NCI-H2029 (cell line): ENCODE measurements around the gene ITPRID2.
"Not testable (repeated sequence)": the region's sequence is repeated elsewhere in the genome, so short reads cannot be mapped to it uniquely, and the experiment has no call there.

ENCODE experiments used
- DNase-seq: peaks from one replicate; lab custom pipeline; 2025; lab: John Stamatoyannopoulos, UW

Gene ITPRID2

DNA sequence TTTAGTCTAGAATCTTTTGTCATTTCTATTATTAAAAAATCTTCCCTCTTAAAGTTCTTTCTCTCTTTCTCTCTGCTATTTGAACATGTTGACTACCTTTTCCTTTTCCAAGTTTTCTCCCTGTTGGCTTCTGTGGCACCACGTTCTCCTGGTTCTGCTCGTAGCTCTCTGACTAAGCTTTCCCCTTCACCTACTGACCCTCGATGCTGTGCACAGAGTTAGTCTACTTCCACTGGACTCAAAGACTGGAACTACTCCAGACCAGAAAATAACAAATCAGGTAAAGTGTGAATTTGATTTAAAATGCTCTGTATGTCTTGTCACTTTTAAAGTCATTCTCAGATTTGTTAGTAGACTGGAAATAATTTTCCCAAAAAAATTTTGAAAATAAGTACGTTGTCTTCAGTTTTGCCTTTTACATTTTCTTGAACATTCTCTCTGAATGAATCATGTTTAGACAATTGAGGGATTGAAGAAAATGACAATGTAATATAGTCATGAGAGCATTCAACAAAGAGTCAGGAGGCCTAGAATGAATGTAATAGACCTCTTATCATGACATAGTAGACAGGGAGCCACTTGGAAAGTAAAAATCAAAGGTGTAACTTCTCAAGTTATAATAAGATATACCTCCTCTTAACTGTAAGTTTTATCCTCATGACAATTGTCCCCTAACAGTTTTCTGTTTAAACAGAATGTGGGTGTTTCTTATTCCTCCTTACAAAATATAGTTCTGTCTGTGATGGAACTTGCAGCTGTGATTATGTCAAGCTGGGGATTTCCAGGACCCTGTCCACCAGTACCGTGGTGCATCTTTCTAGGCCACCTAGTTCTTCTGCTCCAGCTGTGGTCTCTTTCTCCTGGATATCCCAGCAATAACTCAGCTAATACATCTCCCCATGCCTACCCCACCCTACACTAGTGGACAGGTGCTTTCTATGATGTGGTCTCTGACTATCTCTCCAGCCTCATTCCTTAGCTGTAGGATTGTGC, 25.5 kb downstream of the ITPRID2 start:
- no peak for DNase-seq

- DNase-seq = no peak
Observed at GRCh38 chr2:181918188-181918587, 26.7 kb downstream of the ITPRID2 start.

- DNase-seq = no peak
Observed at GRCh38 chr2:181923121-181923520, 31.6 kb downstream of the ITPRID2 start.

DNA sequence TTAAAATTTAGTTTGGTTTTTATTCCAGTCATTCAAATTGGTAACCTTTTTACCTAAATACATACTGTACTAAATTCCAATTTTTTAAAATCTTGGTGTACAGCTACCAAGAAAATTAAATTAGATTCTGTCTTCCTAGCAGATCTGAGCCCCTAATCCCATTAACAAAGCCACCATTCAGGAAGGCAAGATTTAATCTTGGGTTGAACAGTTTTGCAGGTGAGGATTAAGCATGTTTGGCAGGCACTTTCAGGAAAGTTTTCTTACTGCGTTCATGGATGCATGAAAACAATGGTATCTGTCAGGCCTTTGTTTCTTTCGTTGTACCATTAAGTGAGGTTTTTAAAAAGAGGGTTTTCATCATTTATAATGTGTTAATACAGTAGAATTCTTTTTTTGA, 32.8 kb downstream of the ITPRID2 start:
- no peak for DNase-seq

DNA sequence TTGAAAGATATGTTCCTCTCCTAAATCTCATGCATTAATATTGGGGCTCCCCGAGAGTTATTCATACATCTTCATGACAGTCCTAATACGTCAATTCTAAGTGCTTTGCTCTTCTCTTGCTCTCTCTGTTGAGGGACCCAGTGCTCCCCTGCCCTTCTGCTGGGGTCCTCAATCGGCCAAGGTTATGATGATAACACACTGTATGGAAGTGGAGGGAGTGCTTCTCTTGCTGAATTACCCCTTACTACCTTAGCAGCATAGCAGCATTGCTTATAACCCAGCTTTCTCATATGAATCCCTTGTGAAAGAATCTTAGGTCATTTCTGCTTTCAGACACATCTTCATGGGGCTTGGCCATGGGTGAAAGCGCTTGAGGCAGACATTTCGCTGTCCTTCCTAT, 43.2 kb downstream of the ITPRID2 start:
- no peak for DNase-seq

- no peak for DNase-seq
Observed at GRCh38 chr2:181937473-181937872, 45.9 kb downstream of the ITPRID2 start.

DNA sequence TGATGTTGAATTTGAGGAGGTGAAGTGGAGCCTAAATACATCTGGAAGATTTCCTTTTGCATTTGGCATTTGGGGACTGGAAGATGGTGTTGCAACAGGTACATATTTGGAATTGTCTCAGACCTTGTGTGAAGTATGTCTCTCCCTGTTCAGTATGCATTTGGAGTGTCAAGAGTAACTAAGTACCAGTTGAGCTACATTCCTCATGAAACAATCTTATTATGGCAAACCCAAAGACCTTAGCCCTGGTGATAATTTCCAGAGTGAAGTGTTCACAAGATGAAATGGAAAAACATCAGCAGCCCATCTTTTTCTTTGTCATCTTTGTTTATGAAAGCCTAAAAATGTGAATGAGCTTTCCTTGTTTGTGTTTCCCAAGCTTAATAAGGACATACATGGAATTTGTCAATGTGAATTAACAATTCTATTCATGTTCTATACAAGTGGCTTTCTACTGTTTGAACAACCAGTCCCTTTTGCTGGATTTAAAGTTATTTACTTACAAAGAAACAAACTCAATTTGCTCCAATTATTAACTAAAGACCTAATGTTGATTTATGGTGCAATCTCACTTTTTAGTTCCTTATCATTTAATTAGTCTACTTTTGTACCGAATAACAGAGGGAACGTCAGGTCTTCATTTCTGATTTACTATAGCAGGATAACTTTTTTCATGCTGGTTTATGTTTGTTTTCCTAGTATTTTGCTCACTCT, 52.0 kb downstream of the ITPRID2 start:
- DNase-seq = no peak

DNA sequence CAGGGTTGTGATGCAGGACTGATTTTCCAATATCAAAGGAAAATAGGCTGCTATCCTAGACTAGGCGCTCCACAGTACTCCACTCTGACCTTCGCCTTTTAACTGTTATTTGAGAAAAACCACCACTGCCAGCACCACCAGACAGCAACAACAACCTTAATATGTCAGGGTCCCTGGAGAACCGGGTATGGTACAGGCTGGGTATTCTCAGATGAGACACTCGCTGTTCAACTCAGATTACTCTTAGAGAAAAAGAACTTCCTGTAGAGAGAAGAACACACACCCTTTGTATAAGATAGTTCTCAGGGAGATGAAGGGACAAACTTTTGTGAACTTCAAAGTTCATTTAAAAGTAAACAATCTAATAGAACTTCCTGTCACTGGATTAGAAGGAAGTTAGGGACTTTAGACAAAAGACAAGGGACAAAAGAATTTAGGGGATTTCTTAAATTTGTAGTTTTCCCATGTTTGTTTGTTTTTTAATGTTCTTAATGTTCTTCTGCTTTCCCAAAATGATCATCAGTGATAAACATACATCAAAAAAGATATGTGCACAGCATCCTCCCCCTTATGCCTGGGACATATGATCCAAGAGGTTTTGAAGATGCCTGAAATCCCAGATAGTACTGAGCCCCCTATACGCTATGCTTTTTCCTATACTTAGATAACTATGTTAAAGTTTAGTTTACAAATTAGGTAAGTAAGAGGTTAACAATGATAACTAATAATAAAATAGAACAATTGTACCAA, 52.8 kb downstream of the ITPRID2 start:
- DNase-seq = no peak

- DNase-seq = no peak
Observed at GRCh38 chr2:181944914-181945291, 53.4 kb downstream of the ITPRID2 start.

GRCh38 chr2:181946444-181947127, 55.1 kb downstream of the ITPRID2 start:
- DNase-seq = no peak

DNA sequence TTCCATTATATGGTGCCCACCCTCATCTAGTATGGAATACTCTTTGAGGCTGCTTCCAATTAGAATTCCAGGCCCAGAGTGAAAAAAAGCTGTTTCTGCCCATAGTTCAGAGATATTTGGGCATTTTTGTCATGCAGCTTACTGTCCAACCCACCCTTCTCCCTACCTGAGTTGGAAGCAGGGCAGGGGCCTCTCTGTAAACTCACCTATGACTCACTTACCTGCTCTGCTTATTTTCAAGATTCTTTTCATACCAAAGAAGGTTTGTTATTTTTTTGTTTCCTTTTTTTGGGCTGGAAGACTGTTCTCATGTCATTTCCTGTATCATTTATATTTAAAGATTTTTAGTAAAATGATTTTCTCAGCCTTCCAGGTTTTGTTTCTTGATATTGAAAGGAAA, 55.7 kb downstream of the ITPRID2 start:
- DNase-seq = no peak

DNA sequence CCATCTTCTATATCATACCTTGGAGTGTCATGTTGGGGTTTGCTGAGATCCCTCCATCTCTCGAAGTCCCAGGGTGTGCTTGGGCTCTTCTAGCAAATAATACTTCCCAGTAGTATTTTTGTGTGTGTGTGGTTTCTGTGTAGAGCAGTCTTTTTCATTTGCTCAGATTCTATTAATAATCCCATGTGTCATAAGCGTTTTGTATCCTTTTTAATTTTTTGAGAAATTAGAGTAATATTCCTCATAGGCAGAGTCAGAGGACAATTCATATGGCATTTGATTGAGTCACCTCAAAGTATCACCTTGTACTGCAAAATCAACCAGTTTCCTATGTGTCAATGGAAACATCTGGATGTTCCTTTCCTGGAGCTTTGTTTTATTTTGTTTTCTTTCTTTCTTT, 56.7 kb downstream of the ITPRID2 start:
- DNase-seq = no peak

DNA sequence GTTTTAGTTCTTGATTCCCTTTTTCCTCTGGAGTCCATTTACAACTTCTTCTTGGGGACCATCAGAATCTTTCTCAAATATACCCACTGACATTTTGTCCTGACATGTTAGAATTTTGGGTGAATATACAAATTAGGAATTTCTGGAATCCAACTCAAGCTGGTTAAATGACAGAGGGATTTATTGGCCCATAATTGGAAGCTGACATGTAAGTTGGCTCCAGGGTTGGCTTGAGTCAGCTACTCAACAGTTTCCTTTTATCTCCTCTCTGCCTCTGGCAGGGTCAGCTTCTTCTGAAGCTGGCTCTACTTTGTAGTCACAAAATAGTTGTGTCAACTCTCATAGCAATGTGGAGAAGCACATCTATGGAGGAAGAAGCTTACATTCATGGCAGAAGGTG, 57.5 kb downstream of the ITPRID2 start:
- DNase-seq = no peak

DNA sequence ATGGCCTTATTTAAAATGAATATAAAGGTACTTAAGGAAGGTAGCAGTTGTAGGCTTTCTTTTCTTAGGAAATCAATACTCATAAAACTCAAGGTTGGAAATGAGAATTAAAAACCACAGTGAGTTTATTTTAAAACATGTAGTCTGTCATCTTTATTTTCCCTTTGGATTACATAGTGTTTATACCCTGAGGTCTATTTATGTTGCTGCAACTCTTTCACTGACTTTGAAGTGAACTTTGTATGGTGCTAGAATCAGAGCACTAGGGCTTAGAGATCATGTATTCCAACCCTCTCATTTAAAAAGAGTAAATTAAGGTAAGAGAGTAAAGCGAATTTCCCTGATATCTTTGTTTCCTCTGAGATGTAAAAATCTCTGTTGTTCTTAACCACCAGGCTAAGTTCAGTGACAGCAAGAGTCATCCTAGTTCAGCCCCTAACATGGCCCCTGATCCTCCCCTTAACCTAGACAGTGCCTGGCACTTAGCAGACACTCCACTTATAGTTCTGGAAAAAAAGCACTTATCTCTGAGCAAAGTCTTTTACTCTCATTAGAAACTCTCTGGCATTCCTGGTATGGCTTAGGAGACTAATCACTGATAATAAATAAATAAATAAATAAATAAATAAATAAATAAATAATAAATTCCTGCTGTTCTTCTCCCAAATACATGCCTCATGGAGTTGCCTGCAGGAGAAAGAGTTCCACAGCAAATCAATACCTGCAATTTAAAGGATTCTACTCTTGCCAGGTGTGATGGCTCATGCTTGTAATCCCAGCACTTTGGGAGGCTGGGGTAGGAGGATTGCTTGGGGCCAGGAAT, 61.1 kb downstream of the ITPRID2 start:
- no peak for DNase-seq

- no peak for DNase-seq
Observed at GRCh38 chr2:181953881-181954537, 62.5 kb downstream of the ITPRID2 start.

- DNase-seq = no peak
Observed at GRCh38 chr2:181954538-181954883, 63.0 kb downstream of the ITPRID2 start.

DNA sequence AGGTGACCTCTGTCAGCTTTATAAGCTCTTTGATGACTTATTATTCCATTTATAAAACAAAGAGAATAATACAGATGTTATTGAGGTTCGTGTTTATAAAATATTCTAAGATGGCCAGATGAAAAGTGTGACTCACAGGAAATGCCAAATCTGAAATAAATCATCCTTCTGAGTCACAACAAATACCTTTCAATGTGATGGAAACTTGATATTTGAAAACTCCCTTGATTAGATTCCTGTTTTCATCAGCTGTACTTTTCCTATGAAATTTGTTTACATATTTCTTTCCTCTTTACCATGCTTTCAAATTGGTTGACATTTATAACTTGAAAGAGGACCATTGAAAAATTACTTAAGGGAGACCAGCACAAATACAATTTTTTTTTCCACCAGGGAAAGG, 63.5 kb downstream of the ITPRID2 start:
- DNase-seq = no peak

DNA sequence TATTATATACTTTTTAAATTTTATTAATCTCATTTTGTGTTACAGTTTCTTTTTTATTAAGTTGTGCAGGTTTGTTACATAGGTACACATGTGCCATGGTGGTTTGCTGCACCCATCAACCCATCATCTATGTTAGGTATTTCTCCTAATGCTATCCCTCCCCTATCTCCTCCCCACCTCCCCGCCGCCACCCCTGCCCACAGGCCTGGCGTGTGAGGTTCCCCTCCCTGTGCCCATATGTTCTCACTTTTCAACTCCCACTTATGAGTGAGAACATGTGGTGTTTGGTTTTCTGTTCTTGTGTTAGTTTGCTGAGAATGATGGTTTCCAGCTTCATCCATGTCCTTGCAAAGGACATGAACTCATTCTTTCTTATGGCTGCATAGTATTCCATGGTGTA, 64.3 kb downstream of the ITPRID2 start:
- not testable (repeated sequence) for DNase-seq

DNA sequence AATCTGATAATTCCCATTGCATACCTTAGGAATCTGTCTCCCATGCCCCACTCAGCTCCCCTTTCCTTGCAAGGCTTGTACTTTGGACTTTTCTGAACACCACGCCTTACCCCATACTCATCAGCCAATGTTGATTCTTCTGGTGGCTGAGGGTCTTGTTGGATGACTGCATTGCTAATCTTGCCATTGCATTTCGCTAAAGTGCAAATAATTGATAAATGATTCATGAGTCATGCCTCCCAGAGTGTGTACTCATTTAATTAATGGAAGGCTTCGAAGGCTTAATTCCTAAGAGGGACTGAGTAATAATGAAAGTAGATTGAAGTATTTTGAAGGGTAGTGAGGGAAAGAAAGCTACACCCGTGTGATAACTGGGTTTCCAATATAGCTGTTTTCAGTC, 66.1 kb downstream of the ITPRID2 start:
- no peak for DNase-seq

DNA sequence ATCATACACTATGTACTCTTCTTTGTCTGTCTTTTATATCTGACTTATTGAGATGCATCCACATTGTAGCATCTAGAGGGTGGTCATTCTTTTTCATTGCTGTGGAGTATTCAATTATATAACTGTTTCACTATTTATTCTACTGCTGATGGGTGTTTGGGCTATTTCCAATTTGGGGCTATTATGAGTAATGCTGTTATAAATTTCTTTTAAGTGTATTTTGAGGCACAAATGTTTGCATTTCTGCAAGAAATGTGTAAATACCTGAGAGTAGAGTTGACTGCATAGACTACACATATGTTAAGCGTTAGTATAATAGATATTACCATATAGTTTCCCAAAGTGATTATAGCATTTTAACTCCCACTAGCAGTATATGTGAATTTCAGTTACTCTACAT, 67.2 kb downstream of the ITPRID2 start:
- DNase-seq = no peak

GRCh38 chr2:181959508-181959907, 68.0 kb downstream of the ITPRID2 start:
- DNase-seq = no peak
